Urothelium cell line (cell line): Measurements from ENCODE around the gene OSBPL3.

Source experiments
- DNase-seq: peaks from one replicate; pipeline ENCODE4 v3.0.0; 2011; ENCODE audit warnings: low spot score, mixed read lengths
- FAIRE-seq: peaks from 2 replicates; lab custom pipeline; 2011; peaks lifted over from hg19 to GRCh38; lab: Jason Lieb, UNC

The OSBPL3 gene

GRCh38 chr7:24748521-24748920 lies 231.5 kb downstream of the OSBPL3 start:
- no peak for DNase-seq

More at GRCh38 chr7:24748521-24748920, 231.5 kb downstream of the OSBPL3 start:
- FAIRE-seq, result no peak
